K562 (cell line): ENCODE measurements around the gene TSEN34. TPM values are rescaled to one million over a fixed set of nuclear protein-coding genes. Genes with fewer than 3 reads are reported as not detected.

ENCODE experiments used
- BCLAF1 ChIP-seq, 2 experiments: fragments of 450-650 bp in 1 of 2; IDR thresholded peaks; 2 replicates each; pipeline ENCODE4 v1.6.1; 2011 to 2017; ENCODE audit warnings: low read depth in 2 of 2, antibody characterized with exemption in 1 of 2, borderline replicate concordance in 1 of 2, low read length in 1 of 2, mild to moderate bottlenecking in 1 of 2, mixed read lengths in 1 of 2; ENCODE audit not compliant: control insufficient read depth in 1 of 2
- CHD1 ChIP-seq: fragments of 200-600 bp; sonication (generic); IDR thresholded peaks from one replicate; pipeline ENCODE4 v1.6.1; 2012; ENCODE audit warnings: mild to moderate bottlenecking, moderate library complexity, low read length, inconsistent platforms
- CTCFL ChIP-seq: IDR thresholded peaks from 2 replicates; pipeline ENCODE4 v1.6.1; 2011; ENCODE audit warnings: borderline replicate concordance, low read depth, mild to moderate bottlenecking, moderate library complexity, low read length; ENCODE audit not compliant: insufficient read depth, poor library complexity, severe bottlenecking
- GABPB2 ChIP-seq: fragments of 250-450 bp; sonication (Bioruptor Pico); conservative IDR thresholded peaks from 2 replicates; pipeline ENCODE4 v1.5.1; 2021; ENCODE audit warnings: mild to moderate bottlenecking
- IFI16 ChIP-seq: fragments of 250-450 bp; sonication (Bioruptor Pico); IDR thresholded peaks from 2 replicates; pipeline ENCODE4 v2.1.2; 2022; ENCODE audit warnings: mild to moderate bottlenecking, inconsistent platforms
- MYBL2 ChIP-seq, 2 experiments: fragments of 450-650 bp in 1 of 2; sonication (generic) in 1 of 2; formaldehyde crosslinking in 1 of 2; IDR thresholded peaks; 2 replicates each; pipeline versions ENCODE4 v1.6.1 to v1.8.1; 2017 to 2022; ENCODE audit warnings: borderline replicate concordance in 1 of 2, inconsistent platforms in 1 of 2, low read depth in 1 of 2, mild to moderate bottlenecking in 1 of 2, missing genetic modification reagents in 1 of 2, moderate library complexity in 1 of 2
- PKNOX1 ChIP-seq: fragments of 450-650 bp; IDR thresholded peaks from 2 replicates; pipeline ENCODE4 v1.6.1; 2016
- PML ChIP-seq: IDR thresholded peaks from 2 replicates; pipeline ENCODE4 v1.6.1; 2012; ENCODE audit warnings: low read length, inconsistent platforms
- RFX7 ChIP-seq: fragments of 250-450 bp; sonication (Bioruptor Pico); IDR thresholded peaks from 2 replicates; pipeline ENCODE4 v1.5.1; 2021; ENCODE audit warnings: mild to moderate bottlenecking
- SMARCA5 ChIP-seq: fragments of 450-650 bp; IDR thresholded peaks from 2 replicates; pipeline ENCODE4 v1.6.1; 2016
- SPI1 ChIP-seq: IDR thresholded peaks from 2 replicates; pipeline ENCODE4 v1.6.1; 2011; ENCODE audit warnings: low read depth, low read length, control low read depth, borderline replicate concordance
- ZBED1 ChIP-seq: IDR thresholded peaks from 2 replicates; pipeline ENCODE4 v1.6.1; 2014
- ZBTB5 ChIP-seq: fragments of 450-650 bp; IDR thresholded peaks from 2 replicates; pipeline ENCODE4 v1.6.1; 2017; ENCODE audit warnings: antibody characterized with exemption
- ZNF717 ChIP-seq: fragments of 250-450 bp; sonication (Bioruptor Pico); IDR thresholded peaks from 2 replicates; pipeline ENCODE4 v1.5.0; 2021
- ZNF740 ChIP-seq, 3 experiments: fragments of 200-800 bp in 1 of 3; sonication (Bioruptor generic) in 1 of 3; sonication (generic) in 1 of 3; formaldehyde crosslinking in 1 of 3; IDR thresholded peaks; 2 replicates each; pipeline versions ENCODE4 v1.6.1 to v1.8.0; 2016 to 2022; ENCODE audit warnings: mild to moderate bottlenecking in 2 of 3, missing compliant biosample characterization in 2 of 3, missing genetic modification characterization in 2 of 3, missing genetic modification reagents in 1 of 3
- ZNF778 ChIP-seq: fragments of 450-650 bp; formaldehyde crosslinking; IDR thresholded peaks from 2 replicates; pipeline ENCODE4 v1.4.0; 2020; ENCODE audit warnings: mild to moderate bottlenecking, moderate library complexity
- polyA plus RNA-seq, 8 experiments: library from polyadenylated mRNA; depleted of rRNA in 4 of 8; stranded (reverse) in 5 of 8; unstranded in 3 of 8; fragments of >200 nt; fragmentation: Nextera tagmentation in 2 of 8; fragmentation: Illumina TruSeq in 1 of 8; extraction: Ambion mirVana in 2 of 8; extraction: Trizol in 1 of 8; gene quantifications; 2 replicates each; pipeline versions ENCODE4 v1.2.1 to v1.2.3, GENCODE V29; 2011 to 2014; ENCODE audit warnings: inconsistent platforms in 1 of 8, missing spikeins in 1 of 8
- total RNA-seq, 7 experiments: library from RNA; depleted of rRNA in 6 of 7; stranded (reverse); fragments of >200 nt in 6 of 7; fragmentation: Illumina TruSeq in 2 of 7; extraction: Trizol in 2 of 7; gene quantifications; 2 replicates each; pipeline versions ENCODE4 v1.2.1 to v1.2.3, GENCODE V29; 2011 to 2021; ENCODE audit warnings: low replicate concordance in 1 of 7

Gene TSEN34
- total and polyA plus RNA-seq, 9 of the 15 experiments (the other 6 are each of a cell fraction or from before 2014, with no cell fraction given), result 3.1 to 57.6 (median 29.5) TPM

- TF ChIP-seq BCLAF1 (IDR thresholded peaks at IDR 0.05; ENCODE audit: borderline replicate concordance in 1 of 2, control insufficient read depth in 1 of 2, low read depth in 2 of 2, low read length in 1 of 2) (no peak), CHD1 (no peak), SPI1 (no peak), ZNF740 (CRISPR knock-in tag; IDR thresholded peaks at IDR 0.05) (0 out of 2 replicates have a peak, but pooled peaks have one; percentile 48), ZNF740 (tag; IDR thresholded peaks at IDR 0.05) (no peak), CTCFL (peak; percentile 85), IFI16 (CRISPR knock-in tag) (no peak), ZBTB5 (no peak), ZNF778 (CRISPR knock-in tag) (no peak), RFX7 (CRISPR knock-in tag) (no peak), GABPB2 (CRISPR knock-in tag) (no peak), ZNF717 (CRISPR knock-in tag) (no peak), PKNOX1 (peak; percentile 99), SMARCA5 (0 out of 2 replicates have a peak, but pooled peaks have one; percentile 9), ZBED1 (no peak), MYBL2 (IDR thresholded peaks at IDR 0.05; ENCODE audit: low read depth) (no peak), MYBL2 (CRISPR knock-in tag; IDR thresholded peaks at IDR 0.05; ENCODE audit: borderline replicate concordance) (no peak), PML (peak; percentile 62)
These were observed 31.5 kb upstream of the TSEN34 start, which contains the start of gene LENG1 (continued) for GRCh38 chr19:54159352-54160181.
